ENCODE data around the gene RAB6B.

Gene RAB6B

GRCh38 chr3:133838296-133838789 is 57.3 kb downstream of the RAB6B start:
- DNase-seq = no peak
- Mint-ChIP-seq H3K4me3 (no peak overlapping the region), H3K4me1 (no peaks in the 10 kb centered on the region), H3K27me3 (ENCODE audit: low read depth, poor library complexity) (peaks cover 3% of the 10 kb centered on the region), H3K9me3 (no peaks in the 10 kb centered on the region), H3K36me3 (ENCODE audit: low read depth) (no peaks in the 10 kb centered on the region), H3K27ac (no peak overlapping the region)
- TF ChIP-seq CTCF (IDR thresholded peaks at IDR 0.05) = no peak

- Mint-ChIP-seq H3K4me1 (no peaks in the 10 kb centered on the region), H3K4me3 (no peak overlapping the region), H3K27ac (no peak overlapping the region), H3K9me3 (no peaks in the 10 kb centered on the region), H3K27me3 (ENCODE audit: low read depth, poor library complexity) (peaks cover 3% of the 10 kb centered on the region), H3K36me3 (ENCODE audit: low read depth) (no peaks in the 10 kb centered on the region)
- DNase-seq = no peak
- no peak for TF ChIP-seq CTCF (IDR thresholded peaks at IDR 0.05)
Observed at GRCh38 chr3:133837487-133838295, 58.0 kb downstream of the RAB6B start.

- H3K36me3 Mint-ChIP-seq (ENCODE audit: low read depth) = no peaks in the 10 kb centered on the region
- TF ChIP-seq CTCF (IDR thresholded peaks at IDR 0.05) = no peak
- no peak for DNase-seq
- no peaks in the 10 kb centered on the region for H3K4me1 Mint-ChIP-seq
- peaks cover 3% of the 10 kb centered on the region for H3K27me3 Mint-ChIP-seq (ENCODE audit: low read depth, poor library complexity)
- no peak overlapping the region for H3K4me3 Mint-ChIP-seq
- H3K9me3 Mint-ChIP-seq = no peaks in the 10 kb centered on the region
- no peak overlapping the region for H3K27ac Mint-ChIP-seq
Observed at GRCh38 chr3:133836497-133837158, 59.1 kb downstream of the RAB6B start.

GRCh38 chr3:133835961-133836360 is 59.7 kb downstream of the RAB6B start:
- no peak overlapping the region for H3K27ac Mint-ChIP-seq
- no peak for TF ChIP-seq CTCF (IDR thresholded peaks at IDR 0.05)
- no peaks in the 10 kb centered on the region for H3K36me3 Mint-ChIP-seq (ENCODE audit: low read depth)
- H3K27me3 Mint-ChIP-seq (ENCODE audit: low read depth, poor library complexity) = peaks cover 3% of the 10 kb centered on the region
- H3K9me3 Mint-ChIP-seq = no peaks in the 10 kb centered on the region
- no peak for DNase-seq
- no peaks in the 10 kb centered on the region for H3K4me1 Mint-ChIP-seq
- H3K4me3 Mint-ChIP-seq = no peak overlapping the region

- Mint-ChIP-seq H3K4me1 (no peaks in the 10 kb centered on the region), H3K36me3 (ENCODE audit: low read depth) (no peaks in the 10 kb centered on the region), H3K27ac (no peak overlapping the region), H3K27me3 (ENCODE audit: low read depth, poor library complexity) (peaks cover 3% of the 10 kb centered on the region), H3K9me3 (no peaks in the 10 kb centered on the region), H3K4me3 (no peak overlapping the region)
- no peak for DNase-seq
- no peak for TF ChIP-seq CTCF (IDR thresholded peaks at IDR 0.05)
Observed at GRCh38 chr3:133835418-133835743, 60.3 kb downstream of the RAB6B start.

Measured in nephron progenitor cell (in vitro differentiated cells).